UCSD-AML1 (cell line): Measurements from ENCODE around the gene ZNF584.

ENCODE experiments used
- DNase-seq: peaks from one replicate; lab custom pipeline; 2025; ENCODE audit not compliant: unreplicated experiment; lab: John Stamatoyannopoulos, UW

The ZNF584 gene

DNA sequence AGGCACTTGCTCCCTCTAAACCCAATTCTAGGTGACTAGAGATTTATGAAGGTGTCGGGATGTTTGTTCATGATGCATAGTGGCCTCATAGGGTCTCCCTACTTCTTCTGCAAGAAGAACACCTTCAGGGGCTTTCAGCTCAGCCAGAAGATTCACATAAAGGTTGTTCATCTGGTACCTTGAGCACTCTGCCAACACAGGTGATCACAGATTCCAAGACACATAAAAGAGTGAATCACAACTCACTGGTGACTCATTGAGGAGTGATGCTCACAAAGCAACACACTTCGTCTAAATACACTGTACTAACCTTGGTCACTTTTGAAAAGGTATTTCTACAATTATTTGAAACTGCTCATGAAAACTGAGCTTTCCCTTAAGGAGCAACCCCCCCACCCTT is 51.6 kb downstream of the ZNF584 start:
- no peak for DNase-seq

DNA sequence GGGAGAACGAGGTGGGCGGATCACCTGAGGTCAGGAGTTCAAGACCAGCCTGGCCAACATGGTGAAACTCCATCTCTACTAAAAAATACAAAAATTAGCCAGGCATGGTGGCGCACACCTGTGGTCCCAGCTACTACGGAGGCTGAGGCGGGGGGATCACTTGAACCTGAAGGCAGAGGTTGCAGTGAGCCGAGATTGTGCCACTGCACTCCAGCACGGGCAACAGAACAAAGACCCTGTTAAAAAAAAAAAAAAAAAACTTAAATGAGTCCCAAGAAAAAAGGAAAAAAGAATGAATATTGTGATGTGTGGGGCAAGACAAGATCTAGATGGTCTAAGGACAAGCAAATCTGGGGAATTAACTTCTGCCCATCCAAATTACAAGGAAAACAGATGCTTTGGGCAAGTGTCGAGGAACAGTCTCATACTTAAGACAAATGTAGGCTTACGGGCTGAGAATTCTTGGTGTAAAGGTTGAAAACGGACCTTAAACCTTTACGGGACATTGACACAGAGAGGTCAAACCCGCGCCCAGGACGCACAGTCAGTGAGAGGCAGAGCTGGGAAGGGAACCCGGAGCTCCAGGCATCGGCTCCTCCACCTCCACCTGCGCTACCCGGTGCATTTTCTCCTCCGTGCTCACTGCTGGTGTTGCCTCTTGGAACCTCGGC is 57.8 kb downstream of the ZNF584 start:
- DNase-seq = no peak

DNA sequence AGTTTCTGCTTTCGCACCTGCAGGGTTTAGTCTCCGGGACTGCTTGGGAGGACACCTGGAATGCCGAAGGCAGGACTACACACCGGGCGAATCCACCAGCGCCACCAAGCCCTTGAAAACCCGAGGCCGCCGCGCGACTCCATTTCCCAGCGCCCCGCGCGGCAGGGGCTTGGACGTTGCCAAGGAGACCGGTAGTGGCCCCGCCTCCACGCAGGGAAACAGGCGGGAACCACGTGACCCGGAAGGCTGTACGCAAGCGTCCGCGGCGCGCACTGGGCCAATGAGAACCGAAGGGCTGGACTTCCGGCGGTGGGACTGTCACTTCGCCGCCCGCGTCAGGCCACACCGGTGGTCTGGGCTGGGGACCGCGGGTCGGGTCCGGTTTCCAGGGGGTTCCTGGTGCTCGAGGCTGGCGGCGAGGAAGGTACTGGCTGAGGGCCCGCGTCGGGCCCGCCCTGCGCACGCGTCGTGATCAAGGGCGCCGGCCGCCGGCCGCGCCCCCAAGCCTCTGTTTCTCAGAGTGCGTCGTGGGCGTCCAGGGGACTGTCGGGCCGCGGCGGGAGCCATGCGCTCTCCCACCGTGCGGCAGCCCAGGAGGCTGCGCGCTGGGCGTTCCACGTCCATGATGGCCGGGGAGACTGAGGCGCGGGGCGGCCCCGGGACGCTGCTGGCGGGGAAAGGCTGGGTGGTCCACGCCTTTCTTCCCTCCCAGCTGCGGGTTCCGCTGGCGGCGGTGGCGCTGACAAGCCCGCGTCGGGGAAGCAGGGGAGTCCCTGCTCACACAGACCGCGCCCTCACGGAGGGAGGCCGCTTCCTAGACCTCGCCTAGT is 58.5 kb downstream of the ZNF584 start, which contains the start of gene ZNF324:
Gene ZNF324, plus strand, starts transcription at position 321 of the 830 bp plus-strand sequence. CDS start 2,106 bp downstream, outside the sequence.
- peak; percentile 96 for DNase-seq
